Activated B cell treated with CpG ODN at 0.5 μM for 24 hours (primary cell): ENCODE results near the gene PCID2. TPM values are rescaled to one million over a fixed set of nuclear protein-coding genes. Genes with fewer than 3 reads are reported as not detected.

ENCODE experiments used
- ATAC-seq: fragments of 200-7000 bp; cut with Tn5 transposase; one replicate; pipeline ENCODE4 v1.10.0; 2021; ENCODE audit warnings: low read depth, mild to moderate bottlenecking, moderate library complexity
- CTCF ChIA-PET: fragments of 350-600 bp; sonication (Branson Sonifier 250); formaldehyde crosslinking; loops from one replicate; lab custom pipeline; 2021; ENCODE audit warnings: antibody characterized with exemption; lab: Charles Lee
- POLR2A ChIA-PET: fragments of 350-600 bp; sonication (Branson Sonifier 250); formaldehyde crosslinking; loops from one replicate; lab custom pipeline; 2021; ENCODE audit warnings: antibody characterized with exemption; lab: Charles Lee
- DNase-seq: peaks from one replicate; pipeline ENCODE4 v3.0.0; 2022
- H3K27ac Mint-ChIP-seq: one replicate; pipeline ENCODE4 v1.8.0; 2020; ENCODE audit warnings: mixed read lengths
- H3K27me3 Mint-ChIP-seq: one replicate; pipeline ENCODE4 v1.8.0; 2021; ENCODE audit warnings: mixed read lengths
- H3K36me3 Mint-ChIP-seq: one replicate; pipeline ENCODE4 v1.8.0; 2021; ENCODE audit warnings: low read depth, mixed read lengths
- H3K4me1 Mint-ChIP-seq: one replicate; pipeline ENCODE4 v1.8.0; 2021; ENCODE audit warnings: mixed read lengths
- H3K4me3 Mint-ChIP-seq: one replicate; pipeline ENCODE4 v1.8.0; 2020; ENCODE audit warnings: mild to moderate bottlenecking, mixed read lengths
- H3K9me3 Mint-ChIP-seq: one replicate; pipeline ENCODE4 v1.8.0; 2020; ENCODE audit warnings: mixed read lengths
- intact Hi-C: fragments of 100-400 bp; cut with micrococcal nuclease; formaldehyde crosslinking; loops from one replicate; pipeline ENCODE4 v1.15.1; 2024
- total RNA-seq: library from RNA; stranded (reverse); gene quantifications from 2 replicates; pipeline ENCODE4 v1.2.3, GENCODE V29; 2022
- TF ChIP-seq, protein P1 (sequence below): fragments of 200-600 bp; IDR thresholded peaks from one replicate; pipeline ENCODE4 v1.8.0; 2022; ENCODE audit warnings: antibody characterized with exemption, mild to moderate bottlenecking

The PCID2 gene
- total RNA-seq, 1 donor from 2014 or later = 43.1 TPM

- no peak for ATAC-seq
- no peaks in the 10 kb centered on the region for H3K36me3 Mint-ChIP-seq
- H3K27me3 Mint-ChIP-seq = peaks cover 10% of the 10 kb centered on the region
- DNase-seq = no peak
- H3K27ac Mint-ChIP-seq = no peak overlapping the region
- intact Hi-C loops = no loop called here
- H3K4me3 Mint-ChIP-seq = no peak overlapping the region
- POLR2A ChIA-PET = no interaction called here
- TF ChIP-seq, protein P1, sequence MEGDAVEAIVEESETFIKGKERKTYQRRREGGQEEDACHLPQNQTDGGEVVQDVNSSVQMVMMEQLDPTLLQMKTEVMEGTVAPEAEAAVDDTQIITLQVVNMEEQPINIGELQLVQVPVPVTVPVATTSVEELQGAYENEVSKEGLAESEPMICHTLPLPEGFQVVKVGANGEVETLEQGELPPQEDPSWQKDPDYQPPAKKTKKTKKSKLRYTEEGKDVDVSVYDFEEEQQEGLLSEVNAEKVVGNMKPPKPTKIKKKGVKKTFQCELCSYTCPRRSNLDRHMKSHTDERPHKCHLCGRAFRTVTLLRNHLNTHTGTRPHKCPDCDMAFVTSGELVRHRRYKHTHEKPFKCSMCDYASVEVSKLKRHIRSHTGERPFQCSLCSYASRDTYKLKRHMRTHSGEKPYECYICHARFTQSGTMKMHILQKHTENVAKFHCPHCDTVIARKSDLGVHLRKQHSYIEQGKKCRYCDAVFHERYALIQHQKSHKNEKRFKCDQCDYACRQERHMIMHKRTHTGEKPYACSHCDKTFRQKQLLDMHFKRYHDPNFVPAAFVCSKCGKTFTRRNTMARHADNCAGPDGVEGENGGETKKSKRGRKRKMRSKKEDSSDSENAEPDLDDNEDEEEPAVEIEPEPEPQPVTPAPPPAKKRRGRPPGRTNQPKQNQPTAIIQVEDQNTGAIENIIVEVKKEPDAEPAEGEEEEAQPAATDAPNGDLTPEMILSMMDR = no peak
- H3K9me3 Mint-ChIP-seq = no peaks in the 10 kb centered on the region
- H3K4me1 Mint-ChIP-seq = no peaks in the 10 kb centered on the region
- CTCF ChIA-PET = no interaction called here
Measured at GRCh38 chr13:113144255-113144629, 64.2 kb downstream of the PCID2 start.

GRCh38 chr13:113143466-113144254 is 64.8 kb downstream of the PCID2 start:
- Mint-ChIP-seq H3K4me1 (no peaks in the 10 kb centered on the region), H3K27me3 (peaks cover 14% of the 10 kb centered on the region), H3K4me3 (no peak overlapping the region), H3K36me3 (no peaks in the 10 kb centered on the region), H3K27ac (no peak overlapping the region), H3K9me3 (no peaks in the 10 kb centered on the region)
- ATAC-seq = no peak
- TF ChIP-seq, protein P1 = no peak
- ChIA-PET POLR2A (no interaction called here), CTCF (no interaction called here)
- intact Hi-C loops = no loop called here
- no peak for DNase-seq

GRCh38 chr13:113142876-113143275 is 65.6 kb downstream of the PCID2 start:
- POLR2A ChIA-PET = no interaction called here
- intact Hi-C loops = no loop called here

DNA sequence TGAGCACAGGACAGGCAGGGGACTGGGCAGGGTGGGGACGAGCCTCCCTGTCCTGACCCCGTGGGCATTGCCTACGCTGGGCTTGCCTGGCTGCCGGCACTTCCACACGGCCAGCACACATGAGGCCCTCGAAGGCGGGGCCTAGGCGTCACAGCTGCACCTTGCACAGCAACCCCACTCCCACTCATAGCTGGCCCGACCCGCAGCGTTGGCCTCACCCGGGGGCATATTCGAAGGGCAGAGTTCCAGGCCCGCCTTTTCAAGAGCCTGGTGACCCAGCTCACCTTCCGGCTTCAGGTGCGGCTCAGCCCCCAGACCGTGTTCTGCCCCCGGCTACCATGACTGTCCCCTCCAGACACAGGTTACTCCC is 66.9 kb downstream of the PCID2 start:
- no peak overlapping the region for H3K4me3 Mint-ChIP-seq
- CTCF ChIA-PET = no interaction called here
- TF ChIP-seq, protein P1 = no peak

More at GRCh38 chr13:113142876-113143275, 65.6 kb downstream of the PCID2 start:
- ATAC-seq (no peak), DNase-seq (no peak)
- H3K36me3 Mint-ChIP-seq = no peaks in the 10 kb centered on the region
- TF ChIP-seq, protein P1 = no peak
- H3K4me3 Mint-ChIP-seq = no peak overlapping the region
- no peak overlapping the region for H3K27ac Mint-ChIP-seq
- H3K4me1 Mint-ChIP-seq = no peaks in the 10 kb centered on the region
- no peaks in the 10 kb centered on the region for H3K9me3 Mint-ChIP-seq
- CTCF ChIA-PET = no interaction called here
- peaks cover 14% of the 10 kb centered on the region for H3K27me3 Mint-ChIP-seq

DNA sequence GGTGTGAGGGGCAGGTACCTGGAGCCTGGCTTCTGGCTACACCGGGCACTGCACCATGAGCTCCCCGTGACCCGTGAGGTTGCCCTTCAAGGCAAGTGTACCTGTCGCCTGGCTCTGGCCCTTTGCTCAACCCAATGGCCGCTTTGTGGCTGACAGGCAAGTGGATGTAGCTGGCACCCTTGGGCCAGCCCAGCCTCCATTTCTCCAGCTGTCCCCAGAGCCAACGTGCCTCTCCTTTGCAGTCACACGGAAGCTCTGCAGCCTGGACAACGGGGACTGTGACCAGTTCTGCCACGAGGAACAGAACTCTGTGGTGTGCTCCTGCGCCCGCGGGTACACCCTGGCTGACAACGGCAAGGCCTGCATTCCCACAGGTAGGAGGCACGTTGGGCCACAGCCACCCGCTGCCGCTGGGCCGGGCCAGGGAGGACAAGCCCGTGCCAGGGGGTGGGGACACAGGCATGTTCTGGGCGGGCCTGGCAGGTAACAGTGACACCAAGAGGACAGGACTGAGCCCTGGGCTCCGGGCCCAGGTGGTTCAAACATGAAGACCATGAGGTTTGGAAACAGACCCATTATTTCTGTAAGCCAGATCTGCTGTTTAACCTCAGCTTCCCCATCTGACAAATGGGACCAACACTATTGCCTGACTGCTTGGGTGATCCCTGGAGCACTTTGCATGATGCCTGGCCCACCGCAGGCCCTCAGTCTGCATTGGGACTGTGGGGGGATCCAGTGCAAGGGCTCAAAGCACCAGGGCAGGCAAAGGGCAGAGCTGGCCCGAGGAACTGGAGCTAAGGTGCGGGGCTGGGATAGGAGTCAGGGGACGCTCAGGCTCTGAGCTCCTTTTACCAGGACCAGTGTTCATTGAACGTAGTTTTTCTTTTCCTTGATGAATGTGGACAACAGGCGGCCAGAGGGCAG is 67.5 kb downstream of the PCID2 start:
- H3K4me3 Mint-ChIP-seq = no peak overlapping the region
- H3K4me1 Mint-ChIP-seq = no peaks in the 10 kb centered on the region
- no peaks in the 10 kb centered on the region for H3K9me3 Mint-ChIP-seq
- DNase-seq (no peak), ATAC-seq (no peak)
- ChIA-PET CTCF (no interaction called here), POLR2A (no interaction called here)
- no peaks in the 10 kb centered on the region for H3K36me3 Mint-ChIP-seq
- TF ChIP-seq, protein P1 = no peak
- no peak overlapping the region for H3K27ac Mint-ChIP-seq
- intact Hi-C loops = no loop called here
- peaks cover 8% of the 10 kb centered on the region for H3K27me3 Mint-ChIP-seq

More for the DNA sequence above, 66.9 kb downstream of the PCID2 start:
- Mint-ChIP-seq H3K27ac (no peak overlapping the region), H3K4me1 (no peaks in the 10 kb centered on the region), H3K27me3 (peaks cover 8% of the 10 kb centered on the region), H3K9me3 (no peaks in the 10 kb centered on the region), H3K36me3 (no peaks in the 10 kb centered on the region)
- intact Hi-C loops = no loop called here
- ATAC-seq = no peak
- DNase-seq = no peak
- POLR2A ChIA-PET = no interaction called here
